Erythroblast (primary cell): ENCODE results near the gene CSNK2B.

ENCODE experiments used
- GATA1 ChIP-seq: IDR thresholded peaks from 2 replicates; pipeline ENCODE4 v1.6.1; 2011; ENCODE audit warnings: low read depth, mild to moderate bottlenecking, control low read depth, low read length, moderate library complexity
- POLR2A ChIP-seq: IDR thresholded peaks from 2 replicates; pipeline ENCODE4 v1.6.1; 2011; ENCODE audit warnings: mild to moderate bottlenecking, low read length

DNA sequence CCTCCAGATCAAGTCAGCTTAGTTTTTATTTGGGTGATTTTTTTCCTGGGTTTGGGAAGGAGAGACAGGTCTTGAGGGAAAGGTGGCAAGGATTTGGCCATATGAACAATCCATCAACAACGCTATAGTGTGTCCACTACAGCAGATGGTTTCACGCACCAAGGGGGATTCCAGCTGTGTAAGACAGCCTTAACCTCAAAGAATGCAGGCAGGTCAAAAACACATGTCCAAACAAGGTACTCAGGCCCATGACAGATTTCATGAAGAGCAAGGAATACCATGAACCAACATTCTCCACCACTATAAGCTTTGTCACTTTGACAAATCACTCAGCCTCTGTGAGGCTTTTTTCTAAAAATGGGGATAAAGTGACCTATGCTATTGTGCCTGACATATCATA is 48.9 kb upstream of the CSNK2B start:
- TF ChIP-seq POLR2A (no peak), GATA1 (no peak)
